GM12875 (cell line): ENCODE measurements around the gene SPPL2B.

ENCODE experiments used
- H3K4me3 ChIP-seq: one replicate; pipeline ENCODE4 v1.5.1; 2011; ENCODE audit warnings: low read depth, low read length, control low read depth
- CTCF ChIP-seq: IDR thresholded peaks from 2 replicates; pipeline ENCODE4 v1.5.1; 2011; ENCODE audit warnings: low read depth, mild to moderate bottlenecking, control low read depth, inconsistent platforms, low read length, moderate library complexity, borderline replicate concordance; ENCODE audit not compliant: insufficient read depth

SPPL2B gene

DNA sequence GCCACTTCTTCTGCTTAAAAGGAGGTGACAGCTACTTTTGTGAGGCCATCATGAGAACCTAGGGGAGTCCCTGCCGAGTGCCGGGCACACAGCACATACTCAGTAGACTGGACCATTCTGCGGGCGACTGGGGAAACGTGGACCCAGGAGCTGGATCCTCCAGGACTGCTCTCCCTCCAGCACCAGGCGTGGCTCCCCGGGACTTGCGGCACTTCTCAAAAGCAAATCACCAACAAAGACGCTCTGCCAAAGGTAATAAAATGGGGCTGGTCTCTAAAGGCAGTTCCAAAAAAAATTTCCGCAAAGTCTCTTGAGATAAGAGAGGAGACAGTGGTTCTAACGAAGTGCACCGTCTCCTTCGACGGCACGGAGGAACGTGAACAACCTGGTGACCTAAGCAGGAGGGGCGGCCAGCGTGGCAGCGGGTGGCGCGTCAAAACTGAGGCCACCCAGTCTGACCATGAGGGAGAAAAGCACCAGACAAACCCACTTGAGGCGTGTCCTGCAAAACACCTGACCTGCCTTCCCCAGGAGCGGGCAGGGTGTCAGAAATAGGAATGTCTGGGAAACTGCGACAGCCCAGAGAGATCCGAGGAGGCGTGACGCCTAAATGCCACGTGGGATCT, 30.2 kb downstream of the SPPL2B start:
- H3K4me3 ChIP-seq, result no peak overlapping the region
- no peak for TF ChIP-seq CTCF

DNA sequence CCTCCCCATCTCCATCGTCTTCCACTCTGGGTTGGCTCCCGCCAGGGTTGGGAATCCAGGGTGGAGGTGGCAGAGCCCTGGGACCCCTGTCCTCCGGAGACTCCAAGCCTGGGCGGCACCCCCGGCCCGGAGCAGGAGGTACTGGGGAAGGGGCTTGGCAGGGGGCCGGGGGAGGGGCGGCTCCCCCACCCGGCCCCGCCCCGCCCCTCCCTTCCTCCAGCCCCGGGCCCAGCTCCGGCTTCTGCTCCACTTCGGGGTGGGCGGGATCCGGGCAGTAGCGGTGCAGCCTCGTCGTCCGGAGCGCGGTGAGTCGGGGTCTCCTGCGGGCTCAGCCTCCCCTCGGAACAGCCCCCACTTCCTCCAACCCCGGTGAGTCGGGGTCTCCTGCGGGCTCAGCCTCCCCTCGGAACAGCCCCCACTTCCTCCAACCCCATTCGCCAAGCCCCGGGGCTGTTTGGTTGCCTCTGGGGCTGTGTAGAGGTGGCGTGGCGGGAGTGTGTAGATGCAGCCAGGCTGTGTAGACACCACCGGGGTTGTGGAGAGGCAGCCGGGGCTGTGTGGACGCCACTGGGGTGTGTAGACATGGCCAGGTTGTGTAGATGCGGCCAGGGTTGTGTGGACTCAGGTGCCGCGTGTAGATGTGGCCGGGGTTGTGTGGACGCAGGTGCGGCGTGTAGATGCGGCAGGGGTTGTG, 31.7 kb downstream of the SPPL2B start, which contains the start of gene TMPRSS9:
TSS of gene TMPRSS9 (plus strand) at position 274 of the 694 bp plus-strand sequence. CDS start 29,521 bp downstream, outside the sequence.
- H3K4me3 ChIP-seq, result no peak within 1 kb of the TSS
- no peak for TF ChIP-seq CTCF

DNA sequence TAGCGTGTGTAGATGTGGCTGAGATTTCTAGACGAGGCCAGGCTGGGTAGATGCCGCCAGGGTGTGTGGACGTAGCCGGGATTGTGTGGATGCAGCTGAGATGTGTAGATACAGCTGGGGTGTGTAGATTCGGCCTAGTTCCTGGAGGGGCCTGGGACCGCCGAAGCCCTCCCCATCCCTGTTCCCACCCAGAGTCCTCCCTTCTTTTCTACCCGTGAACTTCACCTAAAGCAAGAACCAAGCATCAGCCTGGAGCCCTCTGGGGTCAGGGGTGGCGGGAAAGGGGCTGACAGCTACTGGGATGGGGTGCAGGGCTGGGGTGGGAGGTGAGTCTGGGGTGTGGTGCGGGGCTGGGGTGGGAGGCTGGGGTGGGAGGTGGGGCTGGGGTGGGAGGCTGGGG, 32.3 kb downstream of the SPPL2B start:
- TF ChIP-seq CTCF, result no peak
- H3K4me3 ChIP-seq, result no peak overlapping the region

GRCh38 chr19:2361246-2362045, 33.0 kb downstream of the SPPL2B start:
- TF ChIP-seq CTCF, result no peak

DNA sequence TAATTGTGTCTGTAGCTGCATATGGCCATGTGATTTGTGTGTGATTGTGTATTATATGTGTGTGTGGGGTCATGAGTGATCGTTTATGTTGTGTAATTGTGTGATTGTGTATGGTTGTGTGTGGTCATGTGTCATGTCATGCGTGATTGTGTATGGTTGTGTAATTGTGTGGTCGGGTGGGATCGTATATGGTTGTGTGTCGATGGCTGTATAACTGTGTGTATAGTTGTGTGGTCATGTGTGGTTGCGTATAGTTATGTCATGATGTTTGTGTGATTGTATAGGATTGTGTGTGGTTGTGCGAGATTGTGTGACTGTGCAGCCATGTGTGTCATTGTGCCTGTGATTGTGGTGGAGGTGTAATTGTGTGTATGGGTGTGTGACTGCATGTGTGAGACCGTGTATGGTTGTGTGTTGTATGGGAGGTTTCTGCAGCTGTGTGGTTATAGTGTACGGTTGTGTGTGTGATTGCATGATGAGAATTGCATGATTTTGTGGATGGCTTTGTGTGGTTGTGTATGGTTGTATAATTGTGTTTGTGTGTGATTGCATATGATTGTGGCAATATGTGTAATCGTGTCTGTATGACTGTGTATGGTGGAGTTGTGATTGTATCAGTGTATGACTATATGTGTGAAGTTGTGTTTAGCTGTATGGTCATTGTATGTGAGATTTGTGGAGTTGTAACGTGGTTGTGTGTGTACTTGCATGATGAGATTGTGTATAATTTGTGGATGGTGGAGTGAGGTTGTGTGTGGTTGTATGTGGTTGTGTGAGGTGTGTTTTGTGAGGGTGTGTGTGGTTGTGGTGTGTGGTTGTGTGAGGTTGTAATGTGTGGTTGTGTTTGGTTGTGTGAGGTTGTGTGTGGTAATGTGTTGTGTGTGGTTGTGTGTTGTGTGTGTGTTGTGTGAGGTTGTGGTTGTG, 33.8 kb downstream of the SPPL2B start:
- no peak overlapping the region for H3K4me3 ChIP-seq

More at GRCh38 chr19:2361246-2362045, 33.0 kb downstream of the SPPL2B start:
- H3K4me3 ChIP-seq, result no peak overlapping the region

GRCh38 chr19:2362970-2363300, 34.5 kb downstream of the SPPL2B start:
- TF ChIP-seq CTCF, result no peak
- no peak overlapping the region for H3K4me3 ChIP-seq

More for the DNA sequence above, 33.8 kb downstream of the SPPL2B start:
- TF ChIP-seq CTCF, result no peak
